CD4-positive, alpha-beta T cell treated with Interleukin-15 for 1 hour (primary cell): ENCODE data around the gene SORCS2.

Experiments
- DNase-seq: peaks from one replicate; pipeline ENCODE4 v3.0.0-alpha.2; 2020

Gene SORCS2

DNA sequence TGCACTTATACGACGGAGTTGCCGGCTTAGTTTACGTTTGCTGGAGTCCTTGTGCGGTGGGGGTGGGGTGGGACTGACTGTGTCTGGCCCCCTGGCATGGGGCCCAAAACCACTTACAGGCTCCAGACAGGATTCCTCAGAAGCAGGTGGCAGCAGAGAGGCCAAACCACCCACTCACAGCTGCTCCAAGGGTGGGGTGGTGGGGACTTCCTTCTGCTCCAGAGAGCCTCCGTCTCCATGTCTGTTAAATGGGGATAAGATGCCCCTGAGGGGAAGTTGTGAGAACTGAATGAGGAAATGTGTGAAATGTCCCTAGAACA, 205.7 kb downstream of the SORCS2 start:
- DNase-seq = no peak

DNA sequence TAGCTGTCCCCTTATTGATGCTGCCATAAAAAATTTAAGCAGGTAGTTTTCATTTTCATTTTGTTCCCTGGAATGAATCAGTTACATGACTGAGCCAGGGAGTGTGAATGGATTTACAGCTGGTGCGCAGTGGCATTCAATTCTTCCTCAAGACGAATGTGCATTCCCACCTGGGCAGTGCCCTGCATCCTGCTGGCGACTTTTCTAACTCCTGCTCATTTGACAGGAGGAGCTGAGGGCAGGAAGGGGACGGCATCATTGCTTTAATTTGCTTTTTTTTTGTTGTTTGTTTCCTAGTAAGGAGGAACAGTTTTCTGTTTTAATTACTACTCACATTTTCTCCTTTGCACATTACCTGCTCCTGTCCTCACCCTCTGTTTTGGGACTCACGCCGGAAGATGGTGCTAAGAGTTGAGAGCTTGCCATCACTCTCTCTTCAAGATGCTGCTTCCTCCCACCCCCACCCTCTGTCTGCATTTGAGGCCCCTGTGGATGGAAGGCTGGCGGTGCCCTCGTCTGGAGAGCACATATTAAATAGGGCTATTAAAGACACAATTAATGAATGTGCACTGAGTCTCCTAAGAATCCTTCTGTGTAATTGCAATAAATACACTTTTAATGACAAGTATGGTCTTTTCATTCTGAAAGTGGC, 206.6 kb downstream of the SORCS2 start:
- no peak for DNase-seq

DNA sequence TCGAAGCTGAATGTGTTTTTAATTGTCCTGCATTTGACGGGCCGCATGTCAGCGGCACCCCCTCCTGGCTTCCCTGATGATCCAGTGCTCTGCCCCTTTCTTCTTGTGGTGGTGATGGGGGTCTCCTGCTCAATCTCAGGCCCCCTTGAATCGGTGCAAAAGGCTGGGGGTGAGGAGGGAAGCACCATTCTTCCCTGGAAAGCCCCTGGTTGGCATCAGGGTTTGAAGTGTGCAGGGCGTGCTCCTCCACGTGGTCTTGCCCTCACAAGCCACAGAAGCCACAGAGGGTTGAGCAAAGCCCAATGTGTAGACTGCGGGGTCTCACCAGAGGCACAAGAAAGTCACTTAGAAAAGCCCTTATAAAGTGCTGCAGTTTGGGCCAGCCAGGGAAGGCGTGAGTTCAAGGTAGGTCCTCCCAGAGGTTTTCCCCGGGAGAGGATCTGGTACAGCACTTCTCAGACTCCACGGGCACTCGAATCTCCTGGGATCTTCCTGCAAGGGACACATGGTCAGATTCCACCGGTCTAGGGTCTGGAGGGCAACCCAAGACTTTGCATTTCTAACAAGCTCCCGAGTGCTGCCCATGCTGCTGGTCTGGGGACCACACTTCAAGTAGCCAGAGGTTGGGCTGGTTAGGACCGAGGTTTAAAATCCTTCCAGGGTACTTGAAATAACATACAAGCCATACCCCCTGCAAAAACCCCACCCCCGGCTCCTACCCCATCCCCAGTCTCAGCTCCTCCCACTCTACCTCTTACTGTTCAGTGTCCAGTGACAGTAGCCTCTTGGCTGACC, 207.3 kb downstream of the SORCS2 start:
- no peak for DNase-seq

DNA sequence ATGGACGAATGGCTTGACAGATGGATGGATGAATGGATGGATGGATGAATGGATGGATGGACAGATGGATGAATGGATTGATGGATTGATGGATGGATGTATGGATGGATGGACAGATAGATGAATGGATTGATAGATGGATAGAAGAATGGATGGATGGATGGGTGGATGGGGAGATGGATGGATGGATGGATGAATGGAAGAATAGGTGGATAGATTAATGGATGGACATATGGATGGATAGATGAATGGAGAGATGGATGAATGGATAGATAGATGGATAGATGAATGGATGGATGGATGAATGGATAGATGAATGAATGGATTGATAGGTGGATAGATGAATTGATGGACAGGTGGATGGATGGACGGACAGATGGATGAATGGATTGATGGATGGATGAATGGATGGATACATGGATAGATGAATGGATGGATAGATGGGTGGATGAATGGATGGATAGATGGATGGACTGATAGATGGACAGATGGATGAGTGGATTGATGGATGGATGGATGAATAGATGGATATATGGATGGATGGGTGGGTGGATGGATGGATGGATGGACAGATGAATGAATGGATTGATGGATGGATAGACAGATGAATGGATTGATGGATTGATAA, 208.4 kb downstream of the SORCS2 start:
- no peak for DNase-seq

DNA sequence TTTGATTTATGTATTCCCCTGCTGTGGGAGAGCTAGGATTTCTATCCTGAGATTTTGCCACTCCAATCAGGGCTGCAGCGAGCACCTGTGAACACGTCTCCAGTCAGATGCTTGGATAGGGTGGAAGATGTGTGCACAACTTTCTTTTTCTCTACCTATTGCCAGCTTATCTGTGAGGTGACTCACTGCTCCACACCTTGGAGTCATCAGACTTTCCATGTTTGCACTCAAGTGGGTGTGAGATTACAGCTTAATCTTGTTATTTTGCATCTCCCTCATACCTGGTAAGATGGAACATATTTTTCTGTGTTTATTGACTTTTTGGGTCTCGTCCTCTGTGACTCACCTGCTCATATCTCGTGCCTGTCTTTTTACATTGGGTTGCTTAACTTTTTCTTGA, 210.2 kb downstream of the SORCS2 start:
- no peak for DNase-seq

DNA sequence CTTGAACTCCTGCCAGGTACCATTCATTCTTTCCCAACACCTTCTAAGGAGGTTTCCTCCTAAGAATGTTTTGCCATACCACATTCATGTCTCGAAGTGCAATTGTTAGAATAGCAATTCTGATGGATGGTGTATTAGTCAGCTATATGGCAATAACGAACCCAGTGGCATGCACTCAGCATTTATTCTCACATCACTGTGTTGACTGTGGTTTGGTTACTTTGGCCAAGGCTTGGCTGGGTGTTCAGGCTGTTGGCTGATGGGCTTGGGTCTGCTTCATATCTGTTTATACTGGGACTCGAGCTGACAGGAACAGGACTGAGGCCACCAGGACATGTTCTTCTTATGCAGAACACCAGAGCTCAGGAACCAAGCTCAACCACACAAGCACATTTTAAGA, 210.7 kb downstream of the SORCS2 start:
- no peak for DNase-seq

DNA sequence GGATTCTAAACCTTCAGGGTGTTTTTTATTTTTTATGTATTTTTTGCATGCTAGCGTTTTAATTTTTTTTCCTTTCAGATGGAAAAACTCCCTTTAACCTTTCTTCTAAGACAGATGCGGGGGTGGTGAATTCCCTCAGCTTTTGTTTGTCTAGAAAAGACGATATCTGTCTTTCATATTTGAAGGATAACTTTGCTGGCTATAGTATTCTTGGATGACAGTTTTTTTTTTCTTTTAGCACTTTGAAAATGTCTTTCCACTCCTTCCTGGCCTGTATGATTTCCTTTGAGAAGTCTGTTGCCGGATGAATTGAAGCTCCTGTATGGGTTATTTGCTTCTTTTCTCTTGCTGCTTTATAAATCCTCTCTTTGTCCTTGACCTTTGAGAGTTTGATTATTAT, 215.8 kb downstream of the SORCS2 start:
- no peak for DNase-seq

DNA sequence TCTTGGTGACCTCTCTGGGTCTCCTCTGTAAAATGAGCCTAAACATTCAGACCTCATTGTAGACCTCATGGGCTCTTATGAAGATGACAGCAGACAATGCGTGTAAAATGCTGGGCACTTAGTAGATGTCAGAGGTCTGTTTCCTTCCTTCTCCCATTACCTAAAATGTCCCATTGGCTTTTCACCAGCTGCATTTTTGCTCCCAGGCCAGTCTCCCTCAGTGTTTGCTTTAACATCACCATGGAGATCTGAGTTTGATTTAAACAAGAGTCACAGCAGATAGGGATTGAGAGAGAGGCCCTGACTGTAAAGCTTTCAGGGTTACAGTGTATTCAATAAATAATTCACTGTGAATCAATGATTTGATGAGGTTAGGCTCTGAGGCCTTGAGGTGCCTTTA, 218.1 kb downstream of the SORCS2 start:
- DNase-seq = no peak

DNA sequence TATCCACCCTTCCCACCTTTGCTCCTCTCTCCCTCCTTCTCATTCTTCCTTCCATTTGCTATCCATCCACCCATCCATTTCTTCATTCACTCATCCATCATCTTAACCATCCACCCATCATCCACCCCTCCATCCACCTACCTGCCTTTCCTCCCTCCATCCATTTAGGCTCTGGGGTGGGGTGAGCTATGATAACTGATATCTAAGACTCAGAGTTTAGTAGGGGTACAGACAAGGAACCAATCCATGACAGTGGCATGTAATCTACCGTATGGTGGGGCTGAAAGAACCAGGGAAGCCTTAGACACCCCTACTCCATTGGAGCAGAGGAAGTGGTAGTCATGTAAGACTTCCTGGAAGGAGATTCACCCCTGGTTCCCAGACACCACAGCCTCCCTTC, 219.2 kb downstream of the SORCS2 start:
- DNase-seq = no peak

DNA sequence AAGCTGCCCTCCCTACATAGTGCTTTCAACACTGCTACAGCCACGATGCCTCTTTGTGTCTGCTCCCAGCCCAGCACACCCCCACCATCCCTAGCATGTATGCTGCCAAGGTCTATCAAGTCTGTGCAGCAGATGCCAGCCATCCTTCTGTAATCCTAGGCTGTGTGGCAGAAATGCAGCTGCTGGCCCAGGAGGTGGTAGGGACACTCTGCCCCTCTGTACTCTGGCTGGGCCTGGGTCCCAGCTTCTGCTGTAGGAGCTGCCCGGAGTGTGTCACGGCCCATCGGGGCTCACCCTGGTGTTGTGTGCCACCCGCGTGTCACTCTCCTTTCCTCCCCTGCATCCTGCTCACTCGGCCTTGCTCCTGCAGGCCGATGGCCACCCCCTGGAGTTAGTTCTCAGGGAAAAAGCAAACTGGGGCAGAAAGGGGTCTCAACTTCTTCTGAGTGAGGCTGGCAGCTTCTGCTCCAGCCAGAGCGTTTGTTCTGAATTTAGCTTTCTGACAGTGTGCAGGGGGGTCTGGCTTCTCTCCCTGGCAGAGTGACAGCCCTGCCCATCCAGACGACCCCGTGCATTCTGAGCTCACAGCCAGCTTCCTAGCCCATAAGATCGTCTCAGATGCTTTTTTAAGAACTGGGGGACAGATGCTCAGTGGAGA, 219.7 kb downstream of the SORCS2 start:
- no peak for DNase-seq

DNA sequence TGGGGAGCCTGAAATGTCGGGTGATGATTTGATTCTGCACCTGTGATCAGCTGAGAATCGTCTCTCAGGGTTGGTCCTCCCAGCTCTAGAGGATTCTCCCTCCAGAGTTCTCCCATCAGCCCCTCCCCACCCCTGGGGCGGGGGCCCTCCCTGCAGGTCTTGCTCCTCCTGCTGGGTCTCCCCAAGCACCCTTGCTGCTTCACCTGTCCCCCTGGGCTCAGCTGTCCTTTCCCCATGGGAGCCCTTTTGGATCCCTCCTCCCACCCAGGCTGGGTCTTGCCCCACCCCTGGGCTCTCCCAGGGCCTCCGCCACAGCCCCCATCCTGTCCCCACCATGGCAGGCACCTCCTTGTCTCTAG, 220.2 kb downstream of the SORCS2 start:
- no peak for DNase-seq

DNA sequence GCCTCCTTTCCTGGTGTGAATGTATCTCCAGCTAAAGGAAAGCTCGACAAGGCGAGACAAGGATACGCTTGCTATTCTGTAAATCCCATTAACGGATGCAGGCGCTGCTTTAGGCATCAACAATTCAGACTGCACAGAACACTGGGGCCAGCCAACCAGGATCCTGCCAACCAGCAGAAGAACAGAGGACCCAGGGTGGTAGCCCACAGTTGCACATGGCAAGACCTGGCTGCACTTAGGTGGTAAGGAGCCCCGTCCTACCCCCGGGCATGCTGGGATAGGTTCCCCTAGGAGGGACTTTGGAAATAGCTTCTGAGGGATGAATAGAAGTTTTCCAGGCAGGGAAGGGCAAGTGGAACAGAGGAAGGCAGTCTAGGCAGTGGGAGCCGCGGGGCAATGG, 221.7 kb downstream of the SORCS2 start:
- DNase-seq = no peak

DNA sequence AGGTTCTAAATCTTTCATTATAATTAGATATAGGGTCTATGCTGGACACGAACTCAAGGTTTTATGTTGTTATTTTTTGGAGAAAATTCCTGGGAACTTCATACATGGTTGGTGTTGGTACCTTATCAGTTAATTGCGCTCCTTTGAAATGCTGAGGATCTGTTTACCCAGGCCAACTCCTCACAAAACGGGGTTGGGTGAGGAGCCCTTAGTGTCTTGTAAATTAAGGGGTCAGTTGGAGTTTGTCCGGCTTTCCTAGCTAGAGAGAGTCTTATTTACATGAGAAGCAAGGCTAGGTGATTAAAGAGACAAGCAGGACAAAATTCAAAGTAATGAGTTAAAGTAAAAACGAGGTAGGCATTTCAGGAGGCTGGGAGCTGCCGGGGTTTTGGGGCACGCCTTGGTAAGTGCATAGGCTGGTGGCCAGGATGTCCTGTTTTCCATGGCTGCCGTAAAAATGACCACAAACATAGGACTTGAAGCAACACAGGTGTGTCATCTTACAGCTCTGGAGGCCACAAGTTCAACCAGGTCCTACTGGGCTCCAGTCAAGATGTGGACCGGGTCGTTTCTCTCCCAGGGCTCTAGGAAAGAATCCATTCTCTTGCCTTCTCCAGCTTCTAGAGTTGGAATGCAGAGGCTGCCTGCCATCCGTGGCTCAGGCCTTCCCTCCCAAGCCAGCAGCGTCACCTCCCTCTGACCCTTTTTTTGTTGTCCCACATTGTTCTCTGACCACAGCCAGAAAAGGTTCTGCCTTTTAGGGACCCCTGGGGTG, 222.6 kb downstream of the SORCS2 start:
- no peak for DNase-seq

DNA sequence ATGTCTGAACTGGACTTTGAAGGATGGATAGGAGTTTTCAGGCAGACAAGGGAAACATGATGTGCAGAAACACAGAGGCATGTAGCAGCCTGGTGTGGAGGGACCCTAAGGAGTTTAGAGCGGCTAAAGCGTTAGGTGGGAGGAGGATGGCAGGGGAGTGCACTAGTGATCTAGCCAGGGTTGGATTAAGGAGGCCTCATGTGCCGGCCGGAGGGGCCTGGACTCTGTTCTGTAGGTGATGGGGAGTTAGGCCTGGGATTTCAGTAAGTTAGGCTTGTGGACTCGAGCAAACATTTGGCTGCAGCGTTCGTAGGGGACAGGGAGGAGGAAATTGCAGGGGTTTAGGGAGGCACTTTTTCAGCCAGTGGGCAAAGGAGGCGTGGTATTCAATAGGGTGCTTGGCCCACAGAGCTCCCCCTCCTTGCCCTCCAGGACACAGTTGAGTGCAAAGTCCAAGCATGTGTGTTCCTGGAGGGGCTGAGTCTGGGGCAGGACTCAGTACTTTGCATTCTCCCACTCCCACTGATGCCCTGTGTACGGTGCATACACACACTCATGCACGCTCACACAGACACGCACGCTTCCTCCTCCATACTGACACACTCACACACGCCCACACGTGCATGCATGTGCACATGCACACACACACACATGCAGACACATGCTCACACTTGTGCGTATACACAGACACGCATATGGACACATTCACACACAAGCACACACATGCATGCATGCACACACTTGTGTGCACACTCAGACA, 223.8 kb downstream of the SORCS2 start:
- no peak for DNase-seq

DNA sequence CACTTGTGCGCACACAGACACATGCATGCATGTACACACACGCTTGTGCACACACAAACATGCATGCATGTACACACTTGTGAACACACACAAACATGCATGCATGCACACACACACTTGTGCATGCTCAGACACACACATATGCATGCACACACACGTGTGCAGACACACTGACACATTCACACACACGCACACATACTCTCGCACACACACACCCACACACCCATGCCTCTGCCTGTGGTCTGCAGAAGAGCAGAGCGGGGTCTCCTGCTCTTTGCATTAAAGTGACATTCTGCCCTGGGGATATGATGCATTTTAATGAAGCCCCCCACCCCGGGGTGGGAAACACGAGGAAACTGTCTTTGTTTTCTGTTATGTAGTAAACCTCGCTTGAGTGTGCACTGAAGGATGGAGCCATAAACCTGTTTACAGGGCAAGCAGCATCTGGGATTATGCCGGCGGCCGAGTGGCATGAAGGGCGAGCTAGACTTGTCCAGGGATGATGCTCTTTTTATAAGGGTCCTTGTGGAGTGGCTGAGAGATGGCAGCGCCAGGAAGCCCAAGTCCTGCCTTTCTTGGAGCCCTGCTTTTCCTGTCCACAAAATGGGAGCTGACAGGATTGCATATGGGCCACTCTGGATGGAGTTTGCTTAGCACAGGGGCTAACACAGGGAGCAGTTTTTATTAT, 224.6 kb downstream of the SORCS2 start:
- DNase-seq = no peak

DNA sequence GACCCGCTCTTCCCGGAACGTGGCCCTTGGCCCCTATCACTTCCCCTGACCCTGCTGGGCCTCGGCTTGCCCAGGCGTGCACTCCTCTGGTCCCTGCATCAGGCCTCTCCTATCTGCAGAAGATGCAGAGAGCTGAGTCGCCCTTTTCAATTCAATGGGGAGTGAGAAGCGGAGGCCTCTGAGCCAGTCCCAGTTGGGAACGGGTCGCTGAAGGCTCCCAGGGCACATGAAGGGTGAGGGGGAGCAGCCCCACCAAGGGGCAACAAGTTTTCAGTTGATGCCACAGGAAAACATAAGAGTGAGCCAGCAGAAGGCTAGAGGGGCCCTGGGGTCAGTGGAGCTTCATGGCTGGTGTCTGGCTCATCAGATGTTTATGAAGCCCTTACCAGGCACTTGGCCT, 225.3 kb downstream of the SORCS2 start:
- no peak for DNase-seq

DNA sequence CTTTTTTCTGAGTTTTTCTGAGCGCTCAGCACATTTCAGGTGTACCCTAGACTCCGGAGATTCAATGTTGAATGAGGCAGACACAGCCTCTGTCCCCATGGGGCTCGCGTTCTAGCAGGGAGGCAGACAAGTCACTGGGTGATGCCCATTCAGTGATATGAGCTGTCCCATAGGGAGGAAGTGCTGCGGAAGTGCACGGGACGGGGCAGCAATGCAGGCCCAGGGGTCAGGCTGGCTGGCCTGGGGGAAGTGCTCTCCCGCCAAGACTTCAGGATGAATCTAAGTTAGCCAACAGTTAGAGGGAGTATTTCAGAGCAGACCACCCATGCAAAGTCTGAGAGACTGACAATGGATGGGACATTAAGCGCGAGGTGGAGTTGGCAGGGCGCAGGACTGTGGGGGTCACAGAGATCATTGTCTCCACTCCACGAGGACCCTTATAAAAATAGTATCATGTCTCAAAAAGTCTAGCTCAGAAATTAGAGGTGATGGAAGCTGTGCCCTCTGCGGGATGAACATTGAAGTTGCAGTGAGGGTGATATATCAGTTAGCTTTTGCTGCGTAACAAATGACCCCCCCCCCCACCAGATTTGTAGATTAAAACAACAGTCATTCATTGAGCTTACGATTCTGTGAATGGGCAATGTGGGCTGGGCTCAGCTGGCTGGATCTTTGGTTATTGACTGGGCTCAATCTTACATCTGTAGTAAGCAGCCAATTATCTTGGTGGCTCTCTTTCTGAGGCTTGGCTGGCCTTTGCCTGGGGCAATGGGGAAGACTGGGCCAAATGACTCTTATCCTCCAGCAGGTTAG, 226.0 kb downstream of the SORCS2 start:
- no peak for DNase-seq

DNA sequence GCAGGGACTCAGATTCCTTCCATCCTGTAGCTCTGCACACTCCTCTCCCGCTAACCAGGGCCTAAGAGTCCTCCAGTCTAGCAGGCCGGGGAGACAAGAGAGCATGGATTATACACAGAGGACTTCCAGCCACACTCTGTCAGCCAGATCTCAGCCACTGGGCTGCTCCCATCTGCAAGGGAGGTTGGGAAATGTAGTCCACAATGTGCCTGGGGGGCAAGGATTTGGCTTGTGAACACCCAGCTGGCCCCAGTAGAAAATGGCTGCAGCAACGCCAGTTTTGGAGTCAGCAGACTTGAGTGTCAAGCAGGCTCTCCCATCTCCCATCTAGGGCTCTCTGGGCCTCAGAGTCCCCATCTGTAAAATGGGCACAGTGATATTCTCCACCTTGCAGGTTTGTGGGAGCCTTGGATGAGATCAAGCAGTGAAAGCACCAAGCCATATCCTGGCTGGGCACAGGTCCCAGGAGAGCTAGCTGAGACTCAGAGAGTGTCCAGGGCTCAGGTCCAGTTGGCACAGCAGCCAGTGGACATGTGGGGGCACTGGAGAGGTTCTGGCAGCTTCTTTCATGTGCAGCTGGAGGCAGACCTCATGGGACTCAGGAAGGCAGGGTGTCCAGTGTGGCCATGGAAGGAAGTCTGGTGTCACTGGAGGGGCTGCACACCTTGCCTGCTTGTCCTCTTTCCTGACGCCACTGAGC, 227.8 kb downstream of the SORCS2 start:
- DNase-seq = no peak

DNA sequence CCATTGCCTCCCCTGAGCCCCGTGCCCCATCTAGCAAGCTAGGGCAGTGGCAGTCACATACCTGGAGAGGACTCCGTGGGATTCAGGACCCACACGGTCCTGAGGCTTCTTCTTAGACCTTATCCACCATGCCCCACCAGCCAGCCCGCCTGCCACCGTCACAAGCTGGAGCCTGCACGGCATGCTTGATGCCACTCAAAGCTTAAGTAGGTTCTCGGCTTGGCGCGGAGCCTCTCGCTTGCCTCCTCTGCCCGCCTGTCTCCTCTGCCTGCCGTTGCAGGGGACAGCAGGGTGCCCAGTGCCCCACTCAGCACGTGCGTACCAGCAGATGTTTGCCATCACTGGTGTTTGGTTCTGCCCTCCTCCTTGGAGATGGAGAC, 228.3 kb downstream of the SORCS2 start:
- DNase-seq = no peak
